ENCODE results near the gene LFNG. TPM values are rescaled to one million over a fixed set of nuclear protein-coding genes. Genes with fewer than 3 reads are reported as not detected.
"Not testable (repeated sequence)": the region's sequence is repeated elsewhere in the genome, so short reads cannot be mapped to it uniquely, and the experiment has no call there.

Gene LFNG
- total RNA-seq, 1 experiment from 2014 or later = 0.19 TPM

GRCh38 chr7:2558629-2559282 is 39.2 kb downstream of the LFNG start, which contains the start of gene IQCE:
Gene IQCE, plus strand, starts transcription at chr7:2558979. Its CDS starts 203 bp downstream, at chr7:2559182.
- peak; percentile 87 for DNase-seq
- Histone ChIP-seq H3K4me3 (ENCODE audit: low read length) (peak within 1 kb of the TSS; percentile 68), H3K9me2 (replicated peaks; ENCODE audit: insufficient read depth, low read length) (no peaks in the 10 kb centered on the region), H3K79me2 (ENCODE audit: low read length) (peaks cover 13% of the 10 kb centered on the region), H3K9me3 (ENCODE audit: low read length) (no peaks in the 10 kb centered on the region), H3K4me1 (ENCODE audit: low read length) (peaks cover 10% of the 10 kb centered on the region), H3K27me3 (ENCODE audit: low read length) (no peaks in the 10 kb centered on the region), H3K9ac (ENCODE audit: low read length) (peak within 1 kb of the TSS; percentile 60), H3K27ac (ENCODE audit: low read length) (no peak within 1 kb of the TSS), H2AFZ (ENCODE audit: low read length) (peak within 1 kb of the TSS; percentile 56; the same call in 1 of the 2 replicates), H3K36me3 (ENCODE audit: insufficient read depth, low read length) (no peaks in the 10 kb centered on the region), H3K4me2 (ENCODE audit: low read depth, low read length, poor library complexity, severe bottlenecking) (peak within 1 kb of the TSS; percentile 68), H4K20me1 (ENCODE audit: insufficient read depth, low read depth, low read length) (no peaks in the 10 kb centered on the region)

GRCh38 chr7:2559283-2559950 is 39.8 kb downstream of the LFNG start:
- DNase-seq = no peak
- Histone ChIP-seq H2AFZ (ENCODE audit: low read length) (0 out of 2 replicates have a peak overlapping the region, but pooled peaks have one; percentile 56), H3K9me2 (replicated peaks; ENCODE audit: insufficient read depth, low read length) (no peaks in the 10 kb centered on the region), H3K9ac (ENCODE audit: low read length) (peak overlapping the region; percentile 60), H3K27ac (ENCODE audit: low read length) (no peak overlapping the region), H3K9me3 (ENCODE audit: low read length) (no peaks in the 10 kb centered on the region), H4K20me1 (ENCODE audit: insufficient read depth, low read depth, low read length) (no peaks in the 10 kb centered on the region), H3K4me3 (ENCODE audit: low read length) (peak overlapping the region; percentile 68), H3K36me3 (ENCODE audit: insufficient read depth, low read length) (no peaks in the 10 kb centered on the region), H3K79me2 (ENCODE audit: low read length) (peaks cover 7% of the 10 kb centered on the region), H3K4me2 (ENCODE audit: low read depth, low read length, poor library complexity, severe bottlenecking) (peak overlapping the region; percentile 68), H3K4me1 (ENCODE audit: low read length) (peaks cover 3% of the 10 kb centered on the region), H3K27me3 (ENCODE audit: low read length) (no peaks in the 10 kb centered on the region)

GRCh38 chr7:2563955-2564354 is 44.4 kb downstream of the LFNG start:
- not testable (repeated sequence) for H2AFZ ChIP-seq (ENCODE audit: low read length); H3K4me3 ChIP-seq (ENCODE audit: low read length); H3K79me2 ChIP-seq (ENCODE audit: low read length); H3K36me3 ChIP-seq (ENCODE audit: insufficient read depth, low read length); H3K9me3 ChIP-seq (ENCODE audit: low read length); H4K20me1 ChIP-seq (ENCODE audit: insufficient read depth, low read depth, low read length); H3K9me2 ChIP-seq (replicated peaks; ENCODE audit: insufficient read depth, low read length); H3K4me2 ChIP-seq (ENCODE audit: low read depth, low read length, poor library complexity, severe bottlenecking); H3K27ac ChIP-seq (ENCODE audit: low read length); DNase-seq; H3K9ac ChIP-seq (ENCODE audit: low read length); H3K27me3 ChIP-seq (ENCODE audit: low read length)
- H3K4me1 ChIP-seq (ENCODE audit: low read length) = peaks cover 10% of the 10 kb centered on the region

GRCh38 chr7:2564970-2565540 is 45.5 kb downstream of the LFNG start:
- H3K9me3 ChIP-seq (ENCODE audit: low read length) = no peaks in the 10 kb centered on the region
- no peaks in the 10 kb centered on the region for H3K27me3 ChIP-seq (ENCODE audit: low read length)

GRCh38 chr7:2566348-2566889 is 46.8 kb downstream of the LFNG start:
- H3K4me2 ChIP-seq (ENCODE audit: low read depth, low read length, poor library complexity, severe bottlenecking) = peak overlapping the region; percentile 15
- H3K9me3 ChIP-seq (ENCODE audit: low read length) = no peaks in the 10 kb centered on the region
- H3K36me3 ChIP-seq (ENCODE audit: insufficient read depth, low read length) = no peaks in the 10 kb centered on the region
- H4K20me1 ChIP-seq (ENCODE audit: insufficient read depth, low read depth, low read length) = no peaks in the 10 kb centered on the region
- no peak overlapping the region for H3K27ac ChIP-seq (ENCODE audit: low read length)
- H3K27me3 ChIP-seq (ENCODE audit: low read length) = no peaks in the 10 kb centered on the region
- H3K9ac ChIP-seq (ENCODE audit: low read length) = 0 out of 2 replicates have a peak overlapping the region, but pooled peaks have one; percentile 21
- no peak overlapping the region for H3K4me3 ChIP-seq (ENCODE audit: low read length)
- no peak overlapping the region for H2AFZ ChIP-seq (ENCODE audit: low read length)
- no peak for DNase-seq
- H3K9me2 ChIP-seq (replicated peaks; ENCODE audit: insufficient read depth, low read length) = no peaks in the 10 kb centered on the region
- H3K4me1 ChIP-seq (ENCODE audit: low read length) = peaks cover 8% of the 10 kb centered on the region; the same call in 1 of the 2 replicates
- no peaks in the 10 kb centered on the region for H3K79me2 ChIP-seq (ENCODE audit: low read length)

More at GRCh38 chr7:2564970-2565540, 45.5 kb downstream of the LFNG start:
- H3K36me3 ChIP-seq (ENCODE audit: insufficient read depth, low read length) = no peaks in the 10 kb centered on the region
- no peak for DNase-seq
- no peaks in the 10 kb centered on the region for H3K9me2 ChIP-seq (replicated peaks; ENCODE audit: insufficient read depth, low read length)
- no peaks in the 10 kb centered on the region for H4K20me1 ChIP-seq (ENCODE audit: insufficient read depth, low read depth, low read length)
- H2AFZ ChIP-seq (ENCODE audit: low read length) = no peak overlapping the region
- H3K9ac ChIP-seq (ENCODE audit: low read length) = no peak overlapping the region
- no peaks in the 10 kb centered on the region for H3K79me2 ChIP-seq (ENCODE audit: low read length)
- no peak overlapping the region for H3K4me3 ChIP-seq (ENCODE audit: low read length)
- H3K4me1 ChIP-seq (ENCODE audit: low read length) = peaks cover 8% of the 10 kb centered on the region; the same call in 1 of the 2 replicates
- no peak overlapping the region for H3K4me2 ChIP-seq (ENCODE audit: low read depth, low read length, poor library complexity, severe bottlenecking)
- no peak overlapping the region for H3K27ac ChIP-seq (ENCODE audit: low read length)

GRCh38 chr7:2566890-2567678 is 47.5 kb downstream of the LFNG start:
- peaks cover 8% of the 10 kb centered on the region; the same call in 1 of the 2 replicates for H3K4me1 ChIP-seq (ENCODE audit: low read length)
- H3K4me2 ChIP-seq (ENCODE audit: low read depth, low read length, poor library complexity, severe bottlenecking) = peak overlapping the region; percentile 15
- 0 out of 2 replicates have a peak overlapping the region, but pooled peaks have one; percentile 21 for H3K9ac ChIP-seq (ENCODE audit: low read length)
- no peaks in the 10 kb centered on the region for H4K20me1 ChIP-seq (ENCODE audit: insufficient read depth, low read depth, low read length)
- H2AFZ ChIP-seq (ENCODE audit: low read length) = no peak overlapping the region
- no peaks in the 10 kb centered on the region for H3K79me2 ChIP-seq (ENCODE audit: low read length)
- no peak overlapping the region for H3K4me3 ChIP-seq (ENCODE audit: low read length)
- H3K9me2 ChIP-seq (replicated peaks; ENCODE audit: insufficient read depth, low read length) = no peaks in the 10 kb centered on the region
- peak; percentile 71 for DNase-seq
- no peak overlapping the region for H3K27ac ChIP-seq (ENCODE audit: low read length)
- H3K36me3 ChIP-seq (ENCODE audit: insufficient read depth, low read length) = no peaks in the 10 kb centered on the region
- no peaks in the 10 kb centered on the region for H3K27me3 ChIP-seq (ENCODE audit: low read length)
- H3K9me3 ChIP-seq (ENCODE audit: low read length) = no peaks in the 10 kb centered on the region

- Histone ChIP-seq H3K27ac (ENCODE audit: low read length) (no peak overlapping the region), H3K4me3 (ENCODE audit: low read length) (no peak overlapping the region), H4K20me1 (ENCODE audit: insufficient read depth, low read depth, low read length) (no peaks in the 10 kb centered on the region), H3K4me2 (ENCODE audit: low read depth, low read length, poor library complexity, severe bottlenecking) (peak overlapping the region; percentile 15), H3K4me1 (ENCODE audit: low read length) (peaks cover 8% of the 10 kb centered on the region; the same call in 1 of the 2 replicates), H2AFZ (ENCODE audit: low read length) (no peak overlapping the region), H3K9me3 (ENCODE audit: low read length) (no peaks in the 10 kb centered on the region), H3K27me3 (ENCODE audit: low read length) (no peaks in the 10 kb centered on the region), H3K79me2 (ENCODE audit: low read length) (no peaks in the 10 kb centered on the region), H3K9ac (ENCODE audit: low read length) (no peak overlapping the region), H3K36me3 (ENCODE audit: insufficient read depth, low read length) (no peaks in the 10 kb centered on the region), H3K9me2 (replicated peaks; ENCODE audit: insufficient read depth, low read length) (no peaks in the 10 kb centered on the region)
- DNase-seq = peak; percentile 59
Measured at GRCh38 chr7:2567679-2568278, 48.2 kb downstream of the LFNG start.
